Spleen (tissue), 11 donors: Measurements from ENCODE around the gene PLPP1. TPM values are rescaled to one million over a fixed set of nuclear protein-coding genes. Genes with fewer than 3 reads are reported as not detected.

ENCODE experiments used
- DNase-seq: peaks from one replicate; pipeline ENCODE4 v3.0.0-alpha.2; 2020
- H3K27ac ChIP-seq, 8 donors: fragments of 200-600 bp; sonication (generic) in 7 of 8; 1 replicate in 4 of 8; 2 replicates in 4 of 8; pipeline versions ENCODE4 v1.5.0 to v1.8.0; 2016 to 2021; ENCODE audit warnings: inconsistent platforms in 4 of 8, mild to moderate bottlenecking in 4 of 8, moderate library complexity in 1 of 8
- H3K27me3 ChIP-seq, 7 donors: fragments of 200-600 bp; sonication (generic) in 6 of 7; replicated peaks in 1 of 7; 1 replicate in 4 of 7; 2 replicates in 3 of 7; pipeline versions ENCODE4 v1.5.0 to v1.8.0; 2016 to 2021; ENCODE audit warnings: inconsistent platforms in 3 of 7, mild to moderate bottlenecking in 1 of 7
- H3K36me3 ChIP-seq, 6 donors: fragments of 200-600 bp; sonication (generic) in 5 of 6; 1 replicate in 4 of 6; 2 replicates in 2 of 6; pipeline versions ENCODE4 v1.5.0 to v1.8.0; 2016 to 2021; ENCODE audit warnings: inconsistent platforms in 2 of 6
- H3K4me1 ChIP-seq, 6 donors: fragments of 200-600 bp; sonication (generic) in 5 of 6; 1 replicate in 3 of 6; 2 replicates in 3 of 6; pipeline versions ENCODE4 v1.5.0 to v1.8.0; 2016 to 2021; ENCODE audit warnings: inconsistent platforms in 3 of 6
- H3K4me3 ChIP-seq, 8 donors: fragments of 200-600 bp; sonication (generic) in 7 of 8; 1 replicate in 4 of 8; 2 replicates in 4 of 8; pipeline versions ENCODE4 v1.5.0 to v1.8.0; 2016 to 2021; ENCODE audit warnings: inconsistent platforms in 4 of 8, mild to moderate bottlenecking in 4 of 8, moderate library complexity in 2 of 8
- H3K9me3 ChIP-seq, 8 donors: fragments of 200-600 bp; sonication (generic) in 7 of 8; 1 replicate in 4 of 8; 2 replicates in 4 of 8; pipeline versions ENCODE4 v1.5.0 to v1.8.0; 2016 to 2021; ENCODE audit warnings: inconsistent platforms in 4 of 8
- CTCF ChIP-seq, 11 experiments: fragments of 200-600 bp in 7 of 11; fragments of 450-650 bp in 4 of 11; sonication (generic) in 4 of 11; IDR thresholded peaks in 8 of 11; conservative IDR thresholded peaks in 3 of 11; 1 replicate in 7 of 11; 2 replicates in 4 of 11; pipeline versions ENCODE4 v1.4.0 to v1.8.0; 2016 to 2021; ENCODE audit warnings: antibody characterized with exemption in 11 of 11, inconsistent platforms in 4 of 11, mild to moderate bottlenecking in 1 of 11
- POLR2A ChIP-seq, 3 donors: fragments of 450-650 bp; IDR thresholded peaks; one replicate each; pipeline ENCODE4 v1.5.1; 2017; ENCODE audit warnings: antibody characterized with exemption in 3 of 3, mild to moderate bottlenecking in 1 of 3
- POLR2AphosphoS5 ChIP-seq, 3 donors: sonication (generic); formaldehyde crosslinking; IDR thresholded peaks; one replicate each; pipeline ENCODE4 v1.5.1; 2017; ENCODE audit warnings: antibody characterized with exemption in 3 of 3
- WGBS, 5 donors: extraction: QIAGEN DNeasy Blood & Tissue Kit in 3 of 5; methylation state at CpG; one replicate each; pipeline versions ENCODE4 v1.1.5 to v1.1.7; 2013 to 2018; 5-methylcytosine and 5-hydroxymethylcytosine counted together
- intact Hi-C: fragments of 100-400 bp; cut with DNase I; formaldehyde crosslinking; loops from one replicate; pipeline ENCODE4 v1.15.0; 2023; ENCODE audit warnings: low total_unique reads
- polyA plus RNA-seq, 3 donors: library from polyadenylated mRNA; stranded (reverse); fragments of 200-250 nt; gene quantifications; one replicate each; pipeline ENCODE4 v1.2.1, GENCODE V29; 2013
- total RNA-seq, 7 donors: library from RNA; depleted of rRNA in 3 of 7; stranded (reverse); fragments of >200 nt in 3 of 7; fragmentation: NEBNext Ultra II Directional in 4 of 7; extraction: Animal tissue kit (Norgen Biotek cat#: 25700) in 4 of 7; gene quantifications; one replicate each; pipeline versions ENCODE4 v1.1.0 to v1.2.1, GENCODE V29; 2016 to 2021
- donor health status: healthy with polysubstance abuse.
- donor health status: DM: no; HTN: no; CAD: no; lungs with moderate emphysema.
- donor health status: DM: no; HTN: no; CAD: no.
- donor health status: Bipolar disorder and iron deficiency.
- donor health status: healthy.
- donor health status: DM: no; HTN: no; CAD: no.
- donor health status: DM: yes; HTN: yes; CAD: no.

The PLPP1 gene
- total and polyA plus RNA-seq, 10 donors = 17.0 to 95.5 (median 39.2) TPM

GRCh38 chr5:55402199-55402598, 132.6 kb downstream of the PLPP1 start:
- no peaks in the 10 kb centered on the region for H3K9me3 ChIP-seq
- no peaks in the 10 kb centered on the region for H3K27me3 ChIP-seq
- TF ChIP-seq POLR2AphosphoS5 (IDR thresholded peaks at IDR 0.05) (no peak), CTCF (IDR thresholded peaks at IDR 0.05 in 8 of 11, conservative IDR thresholded peaks at IDR 0.05 in 3 of 11) (no peak), POLR2A (IDR thresholded peaks at IDR 0.05) (no peak)
- no peak overlapping the region for H3K4me3 ChIP-seq
- H3K4me1 ChIP-seq = no peaks in the 10 kb centered on the region
- peaks cover 0 to 99% (median 69%) of the 10 kb centered on the region in 6 donors for H3K36me3 ChIP-seq
- intact Hi-C loops = loop anchor here (10.0 kb wide), 1 partner anchor 283 kb away; no protein-coding TSS in a partner anchor
- no peak overlapping the region for H3K27ac ChIP-seq
- DNase-seq = no peak
- 47 to 74% (median 50%) methylated on average over 2 of the region's 2 CpGs for WGBS, 5 donors

GRCh38 chr5:55393501-55394175, 141.1 kb downstream of the PLPP1 start:
- peaks cover 0 to 98% (median 32%) of the 10 kb centered on the region in 6 donors for H3K36me3 ChIP-seq
- H3K27me3 ChIP-seq = no peaks in the 10 kb centered on the region
- H3K27ac ChIP-seq = no peak overlapping the region
- H3K4me3 ChIP-seq = no peak overlapping the region
- peaks cover 0 to 14% (median 11%) of the 10 kb centered on the region in 8 donors for H3K9me3 ChIP-seq
- DNase-seq = no peak
- TF ChIP-seq CTCF (IDR thresholded peaks at IDR 0.05 in 8 of 11, conservative IDR thresholded peaks at IDR 0.05 in 3 of 11) (no peak), POLR2AphosphoS5 (IDR thresholded peaks at IDR 0.05) (no peak), POLR2A (IDR thresholded peaks at IDR 0.05) (no peak)
- WGBS, 5 donors = 35 to 42% (median 41%) methylated on average over 2 of the region's 2 CpGs
- peaks cover 0 to 4% (median 0%) of the 10 kb centered on the region in 6 donors for H3K4me1 ChIP-seq
- intact Hi-C loops = no loop called here

- Histone ChIP-seq H3K4me3 (no peak overlapping the region), H3K9me3 (peaks cover 0 to 14% (median 11%) of the 10 kb centered on the region in 8 donors), H3K27me3 (no peaks in the 10 kb centered on the region), H3K4me1 (peaks cover 0 to 4% (median 0%) of the 10 kb centered on the region in 6 donors), H3K27ac (no peak overlapping the region), H3K36me3 (peaks cover 0 to 98% (median 35%) of the 10 kb centered on the region in 6 donors)
- no peak for DNase-seq
- intact Hi-C loops = no loop called here
- TF ChIP-seq CTCF (IDR thresholded peaks at IDR 0.05 in 8 of 11, conservative IDR thresholded peaks at IDR 0.05 in 3 of 11) (no peak), POLR2AphosphoS5 (IDR thresholded peaks at IDR 0.05) (no peak), POLR2A (IDR thresholded peaks at IDR 0.05) (no peak)
- WGBS, 5 donors = 95 to 100% (median 99%) methylated on average over 1 of the region's 1 CpG
These were observed 142.1 kb downstream of the PLPP1 start for GRCh38 chr5:55392669-55393068.

GRCh38 chr5:55391707-55392106, 143.1 kb downstream of the PLPP1 start:
- no peaks in the 10 kb centered on the region for H3K27me3 ChIP-seq
- peaks cover 0 to 4% (median 0%) of the 10 kb centered on the region in 6 donors for H3K4me1 ChIP-seq
- WGBS, 5 donors = 98 to 100% (median 100%) methylated on average over 2 of the region's 2 CpGs
- no peak overlapping the region for H3K27ac ChIP-seq
- TF ChIP-seq POLR2AphosphoS5 (IDR thresholded peaks at IDR 0.05) = no peak
- no peak for TF ChIP-seq POLR2A (IDR thresholded peaks at IDR 0.05)
- no peak for TF ChIP-seq CTCF (IDR thresholded peaks at IDR 0.05 in 8 of 11, conservative IDR thresholded peaks at IDR 0.05 in 3 of 11)
- peaks cover 0 to 98% (median 38%) of the 10 kb centered on the region in 6 donors for H3K36me3 ChIP-seq
- DNase-seq = no peak
- no peak overlapping the region for H3K4me3 ChIP-seq
- H3K9me3 ChIP-seq = peaks cover 0 to 14% (median 11%) of the 10 kb centered on the region in 8 donors
- intact Hi-C loops = no loop called here
